ENCODE data around the gene COMP. TPM values are rescaled to one million over a fixed set of nuclear protein-coding genes. Genes with fewer than 3 reads are reported as not detected.
A peak's percentile ranks its signal among the peaks of the same experiment; 100 is the strongest.

COMP gene
- total RNA-seq, 1 experiment from 2014 or later = not detected

DNA sequence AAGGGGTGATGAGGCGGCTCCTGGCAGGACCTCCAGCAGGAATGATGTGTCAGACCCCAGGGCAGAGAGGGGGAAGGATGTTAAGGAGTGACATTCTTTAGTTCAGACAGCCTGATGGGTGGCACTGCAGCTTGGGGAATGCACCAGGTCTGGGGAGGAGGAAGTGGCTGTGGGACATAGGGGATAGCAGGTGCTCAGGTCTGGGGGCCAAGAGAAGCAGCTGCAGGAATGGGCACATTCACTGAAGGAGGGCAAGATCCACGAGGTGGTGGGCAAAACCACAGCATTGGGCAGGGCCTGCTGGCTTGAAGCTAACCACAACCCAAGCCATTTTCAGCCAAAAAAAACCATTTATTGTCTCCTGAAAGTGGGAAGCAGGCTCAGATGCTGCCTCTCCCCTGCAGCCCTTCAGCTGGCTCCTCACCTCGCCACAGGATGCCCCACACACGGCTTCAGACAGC, 26.5 kb downstream of the COMP start (continued):
- TF ChIP-seq, protein P1, sequence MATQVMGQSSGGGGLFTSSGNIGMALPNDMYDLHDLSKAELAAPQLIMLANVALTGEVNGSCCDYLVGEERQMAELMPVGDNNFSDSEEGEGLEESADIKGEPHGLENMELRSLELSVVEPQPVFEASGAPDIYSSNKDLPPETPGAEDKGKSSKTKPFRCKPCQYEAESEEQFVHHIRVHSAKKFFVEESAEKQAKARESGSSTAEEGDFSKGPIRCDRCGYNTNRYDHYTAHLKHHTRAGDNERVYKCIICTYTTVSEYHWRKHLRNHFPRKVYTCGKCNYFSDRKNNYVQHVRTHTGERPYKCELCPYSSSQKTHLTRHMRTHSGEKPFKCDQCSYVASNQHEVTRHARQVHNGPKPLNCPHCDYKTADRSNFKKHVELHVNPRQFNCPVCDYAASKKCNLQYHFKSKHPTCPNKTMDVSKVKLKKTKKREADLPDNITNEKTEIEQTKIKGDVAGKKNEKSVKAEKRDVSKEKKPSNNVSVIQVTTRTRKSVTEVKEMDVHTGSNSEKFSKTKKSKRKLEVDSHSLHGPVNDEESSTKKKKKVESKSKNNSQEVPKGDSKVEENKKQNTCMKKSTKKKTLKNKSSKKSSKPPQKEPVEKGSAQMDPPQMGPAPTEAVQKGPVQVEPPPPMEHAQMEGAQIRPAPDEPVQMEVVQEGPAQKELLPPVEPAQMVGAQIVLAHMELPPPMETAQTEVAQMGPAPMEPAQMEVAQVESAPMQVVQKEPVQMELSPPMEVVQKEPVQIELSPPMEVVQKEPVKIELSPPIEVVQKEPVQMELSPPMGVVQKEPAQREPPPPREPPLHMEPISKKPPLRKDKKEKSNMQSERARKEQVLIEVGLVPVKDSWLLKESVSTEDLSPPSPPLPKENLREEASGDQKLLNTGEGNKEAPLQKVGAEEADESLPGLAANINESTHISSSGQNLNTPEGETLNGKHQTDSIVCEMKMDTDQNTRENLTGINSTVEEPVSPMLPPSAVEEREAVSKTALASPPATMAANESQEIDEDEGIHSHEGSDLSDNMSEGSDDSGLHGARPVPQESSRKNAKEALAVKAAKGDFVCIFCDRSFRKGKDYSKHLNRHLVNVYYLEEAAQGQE (IDR thresholded peaks at IDR 0.05; ENCODE audit: low read depth) = no peak
- TF ChIP-seq, protein P2, sequence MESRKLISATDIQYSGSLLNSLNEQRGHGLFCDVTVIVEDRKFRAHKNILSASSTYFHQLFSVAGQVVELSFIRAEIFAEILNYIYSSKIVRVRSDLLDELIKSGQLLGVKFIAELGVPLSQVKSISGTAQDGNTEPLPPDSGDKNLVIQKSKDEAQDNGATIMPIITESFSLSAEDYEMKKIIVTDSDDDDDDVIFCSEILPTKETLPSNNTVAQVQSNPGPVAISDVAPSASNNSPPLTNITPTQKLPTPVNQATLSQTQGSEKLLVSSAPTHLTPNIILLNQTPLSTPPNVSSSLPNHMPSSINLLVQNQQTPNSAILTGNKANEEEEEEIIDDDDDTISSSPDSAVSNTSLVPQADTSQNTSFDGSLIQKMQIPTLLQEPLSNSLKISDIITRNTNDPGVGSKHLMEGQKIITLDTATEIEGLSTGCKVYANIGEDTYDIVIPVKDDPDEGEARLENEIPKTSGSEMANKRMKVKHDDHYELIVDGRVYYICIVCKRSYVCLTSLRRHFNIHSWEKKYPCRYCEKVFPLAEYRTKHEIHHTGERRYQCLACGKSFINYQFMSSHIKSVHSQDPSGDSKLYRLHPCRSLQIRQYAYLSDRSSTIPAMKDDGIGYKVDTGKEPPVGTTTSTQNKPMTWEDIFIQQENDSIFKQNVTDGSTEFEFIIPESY (IDR thresholded peaks at IDR 0.05; ENCODE audit: extremely low read depth, insufficient replicate concordance, low read length) = no peak

DNA sequence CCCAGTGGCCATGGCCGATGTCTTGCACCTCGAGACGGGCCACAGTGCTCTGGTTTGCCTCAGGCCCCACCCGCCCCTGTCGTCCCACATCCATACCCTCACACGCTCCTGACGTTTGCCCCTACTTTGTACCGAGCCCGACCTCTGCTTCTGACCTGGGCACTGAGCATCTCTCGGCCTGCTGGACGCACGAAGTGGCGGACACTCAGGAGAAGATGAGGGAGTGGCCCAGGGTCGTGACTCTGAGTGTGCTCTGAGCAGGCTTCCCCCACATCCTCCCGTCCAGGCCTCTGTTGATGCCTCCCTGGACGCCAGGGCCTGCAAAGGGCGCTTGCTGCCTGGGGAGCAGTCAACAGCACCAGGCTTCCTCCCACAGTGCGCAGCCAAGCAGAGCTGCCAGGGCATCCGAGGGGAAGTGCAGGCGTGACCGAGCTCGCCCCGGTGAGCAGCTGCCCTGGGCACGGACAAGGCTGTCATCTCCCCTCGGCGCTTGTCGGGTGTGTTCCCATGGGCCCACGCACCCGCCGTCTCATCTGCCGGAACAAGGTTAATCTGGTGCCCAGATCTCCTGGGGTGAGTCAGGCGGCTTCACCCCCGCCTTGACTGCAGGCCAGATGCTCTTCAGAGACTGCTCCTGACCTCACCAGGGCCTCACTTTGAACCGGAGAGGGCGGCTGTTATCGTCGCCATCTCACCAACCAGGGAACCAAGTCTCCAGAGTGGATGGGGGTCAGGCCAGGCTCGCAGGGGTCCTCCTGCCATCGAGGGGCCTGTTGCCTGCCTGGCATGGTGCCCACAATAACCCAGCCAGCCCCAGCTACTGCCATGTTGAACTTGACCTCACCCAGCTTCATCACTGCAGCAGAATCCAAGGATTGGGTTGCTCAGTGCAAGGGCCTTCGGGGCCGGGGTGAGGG, 27.2 kb downstream of the COMP start:
- H3K27me3 ChIP-seq (ENCODE audit: insufficient read depth, low read length) = no peaks in the 10 kb centered on the region
- H3K4me2 ChIP-seq (ENCODE audit: low read length) = peak overlapping the region; percentile 68
- POLR2A ChIA-PET = no interaction called here
- no peaks in the 10 kb centered on the region for H3K79me2 ChIP-seq (ENCODE audit: insufficient read depth, low read length)
- H3K4me3 ChIP-seq (replicated peaks in 1 of 2; ENCODE audit: low read depth in 1 of 2, low read length in 2 of 2) = peak overlapping the region in 1 of 2 experiments; percentile 22; a peak in 1 of 4 replicates
- ATAC-seq = peak; percentile 49
- no TSS peak for BruUV-seq (replicated peaks)
- H2AFZ ChIP-seq (ENCODE audit: low read depth, low read length, poor library complexity, severe bottlenecking) = no peak overlapping the region
- no peaks in the 10 kb centered on the region for H3K36me3 ChIP-seq (ENCODE audit: control insufficient read depth in 1 of 2, insufficient read depth in 2 of 2, low read length in 2 of 2)
- intact Hi-C loops (cut with micrococcal nuclease) = no loop called here
- CTCF ChIA-PET = no interaction called here
- 0 out of 2 replicates have a peak overlapping the region, but pooled peaks have one; percentile 22 for H3K9ac ChIP-seq (ENCODE audit: low read length)
- H3K4me1 ChIP-seq (ENCODE audit: control insufficient read depth in 1 of 2, insufficient read depth in 2 of 2, low read length in 2 of 2) = peaks cover 38 to 41% of the 10 kb centered on the region in 2 experiments
- no peaks in the 10 kb centered on the region for H4K20me1 ChIP-seq (ENCODE audit: insufficient read depth)
- peak overlapping the region; percentile 15; the same call in 1 of the 2 replicates for H3K27ac ChIP-seq (ENCODE audit: low read depth, low read length)
- H3K9me3 ChIP-seq (ENCODE audit: control insufficient read depth in 1 of 2, insufficient read depth in 1 of 2, low read depth in 1 of 2, low read length in 2 of 2) = no peaks in the 10 kb centered on the region
- no peaks in the 10 kb centered on the region for H3K9me2 ChIP-seq (ENCODE audit: insufficient read depth)
- no peak for DNase-seq (ENCODE audit: low read depth, low spot score)
- RAD21 ChIA-PET (ENCODE audit: low non-redundant PET in 1 of 2, low total read pairs in 2 of 2, uncharacterized antibody in 2 of 2, unreplicated experiment in 2 of 2) = no interaction called here
- TF ChIP-seq, protein P1 (IDR thresholded peaks at IDR 0.05; ENCODE audit: low read depth) = no peak
- TF ChIP-seq SP1 (IDR thresholded peaks at IDR 0.05; ENCODE audit: low read depth) (peak; percentile 40; the same call in 1 of the 2 replicates), ELF1 (IDR thresholded peaks at IDR 0.05; ENCODE audit: borderline replicate concordance, low read depth) (no peak), EGR1 (IDR thresholded peaks at IDR 0.05; ENCODE audit: low read depth) (peak; percentile 86), ZFX (IDR thresholded peaks at IDR 0.05) (no peak), FOSL1 (IDR thresholded peaks at IDR 0.05; ENCODE audit: low read depth) (no peak), POLR2AphosphoS5 (IDR thresholded peaks at IDR 0.05; ENCODE audit: low read depth, low read length) (peak; percentile 29; the same call in 1 of the 2 replicates)
- TF ChIP-seq, protein P3, sequence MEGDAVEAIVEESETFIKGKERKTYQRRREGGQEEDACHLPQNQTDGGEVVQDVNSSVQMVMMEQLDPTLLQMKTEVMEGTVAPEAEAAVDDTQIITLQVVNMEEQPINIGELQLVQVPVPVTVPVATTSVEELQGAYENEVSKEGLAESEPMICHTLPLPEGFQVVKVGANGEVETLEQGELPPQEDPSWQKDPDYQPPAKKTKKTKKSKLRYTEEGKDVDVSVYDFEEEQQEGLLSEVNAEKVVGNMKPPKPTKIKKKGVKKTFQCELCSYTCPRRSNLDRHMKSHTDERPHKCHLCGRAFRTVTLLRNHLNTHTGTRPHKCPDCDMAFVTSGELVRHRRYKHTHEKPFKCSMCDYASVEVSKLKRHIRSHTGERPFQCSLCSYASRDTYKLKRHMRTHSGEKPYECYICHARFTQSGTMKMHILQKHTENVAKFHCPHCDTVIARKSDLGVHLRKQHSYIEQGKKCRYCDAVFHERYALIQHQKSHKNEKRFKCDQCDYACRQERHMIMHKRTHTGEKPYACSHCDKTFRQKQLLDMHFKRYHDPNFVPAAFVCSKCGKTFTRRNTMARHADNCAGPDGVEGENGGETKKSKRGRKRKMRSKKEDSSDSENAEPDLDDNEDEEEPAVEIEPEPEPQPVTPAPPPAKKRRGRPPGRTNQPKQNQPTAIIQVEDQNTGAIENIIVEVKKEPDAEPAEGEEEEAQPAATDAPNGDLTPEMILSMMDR (IDR thresholded peaks at IDR 0.05 in 2 of 3, conservative IDR thresholded peaks at IDR 0.05 in 1 of 3; ENCODE audit: borderline replicate concordance in 1 of 3, insufficient read depth in 1 of 3, low read depth in 2 of 3, low read length in 2 of 3) = no peak

All from HCT116 (cell line).